ENCODE measurements around the gene R3HCC1L. TPM values are rescaled to one million over a fixed set of nuclear protein-coding genes. Genes with fewer than 3 reads are reported as not detected.

The R3HCC1L gene
- total RNA-seq, 1 donor from 2014 or later: 12.3 TPM

DNA sequence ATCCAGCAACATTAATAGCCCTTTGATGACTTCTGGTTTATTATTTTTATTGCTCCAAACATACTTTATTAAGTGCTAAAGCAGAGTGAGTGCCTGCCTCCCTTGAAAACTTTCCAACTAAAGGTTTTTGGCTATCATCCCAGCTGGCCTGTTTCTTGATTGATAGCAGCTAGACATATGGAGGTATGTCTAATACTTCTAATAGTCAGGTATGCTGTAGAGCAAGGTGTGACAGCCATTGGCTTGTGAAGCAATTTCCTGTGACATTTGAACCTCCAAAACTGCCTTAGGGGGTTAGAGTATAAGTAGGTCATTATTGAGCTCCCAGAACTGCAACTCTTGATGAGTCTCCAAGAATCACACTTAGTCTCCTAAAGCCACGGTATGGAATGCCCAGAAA, 77.7 kb downstream of the R3HCC1L start:
- no peak for DNase-seq (ENCODE audit: extremely low spot score in 2 of 2)
- TF ChIP-seq POLR2AphosphoS5 (IDR thresholded peaks at IDR 0.05; ENCODE audit: insufficient read depth in 1 of 2, low read depth in 1 of 2) (no peak), POLR2A (IDR thresholded peaks at IDR 0.05) (no peak)
- TF ChIP-seq, protein P1, sequence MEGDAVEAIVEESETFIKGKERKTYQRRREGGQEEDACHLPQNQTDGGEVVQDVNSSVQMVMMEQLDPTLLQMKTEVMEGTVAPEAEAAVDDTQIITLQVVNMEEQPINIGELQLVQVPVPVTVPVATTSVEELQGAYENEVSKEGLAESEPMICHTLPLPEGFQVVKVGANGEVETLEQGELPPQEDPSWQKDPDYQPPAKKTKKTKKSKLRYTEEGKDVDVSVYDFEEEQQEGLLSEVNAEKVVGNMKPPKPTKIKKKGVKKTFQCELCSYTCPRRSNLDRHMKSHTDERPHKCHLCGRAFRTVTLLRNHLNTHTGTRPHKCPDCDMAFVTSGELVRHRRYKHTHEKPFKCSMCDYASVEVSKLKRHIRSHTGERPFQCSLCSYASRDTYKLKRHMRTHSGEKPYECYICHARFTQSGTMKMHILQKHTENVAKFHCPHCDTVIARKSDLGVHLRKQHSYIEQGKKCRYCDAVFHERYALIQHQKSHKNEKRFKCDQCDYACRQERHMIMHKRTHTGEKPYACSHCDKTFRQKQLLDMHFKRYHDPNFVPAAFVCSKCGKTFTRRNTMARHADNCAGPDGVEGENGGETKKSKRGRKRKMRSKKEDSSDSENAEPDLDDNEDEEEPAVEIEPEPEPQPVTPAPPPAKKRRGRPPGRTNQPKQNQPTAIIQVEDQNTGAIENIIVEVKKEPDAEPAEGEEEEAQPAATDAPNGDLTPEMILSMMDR (IDR thresholded peaks at IDR 0.05): no peak
- H3K9me3 ChIP-seq: no peaks in the 10 kb centered on the region
- intact Hi-C loops (cut with DNase I): no loop called here
- H3K4me3 ChIP-seq: no peak overlapping the region
- H3K36me3 ChIP-seq: no peaks in the 10 kb centered on the region
- no peak overlapping the region for H3K27ac ChIP-seq
- H3K4me1 ChIP-seq: peaks cover 14% of the 10 kb centered on the region
- H3K27me3 ChIP-seq: no peaks in the 10 kb centered on the region

DNA sequence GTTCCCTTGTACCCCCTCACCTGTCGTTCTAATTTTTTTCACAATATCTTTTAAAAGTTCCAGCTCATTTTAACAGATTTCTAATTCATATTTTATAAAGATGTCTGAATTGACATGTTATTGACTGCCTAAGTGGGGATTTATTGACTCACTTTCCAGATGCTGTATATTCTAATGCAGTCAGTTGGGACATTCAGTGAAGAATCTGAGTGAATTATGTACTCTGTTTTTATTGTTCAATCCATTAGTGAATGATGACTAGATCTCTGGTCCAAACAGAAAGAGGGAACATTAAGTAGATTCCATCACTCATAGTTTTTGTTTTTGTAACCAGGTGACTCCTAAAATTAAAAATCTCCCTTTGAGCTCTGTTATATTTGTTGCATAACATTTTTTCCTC, 79.3 kb downstream of the R3HCC1L start:
- Histone ChIP-seq H3K27me3 (no peaks in the 10 kb centered on the region), H3K27ac (no peak overlapping the region), H3K9me3 (peaks cover 9% of the 10 kb centered on the region), H3K4me3 (no peak overlapping the region), H3K4me1 (peaks cover 14% of the 10 kb centered on the region), H3K36me3 (no peaks in the 10 kb centered on the region)
- intact Hi-C loops (cut with DNase I): no loop called here
- TF ChIP-seq, protein P1 (IDR thresholded peaks at IDR 0.05): no peak
- TF ChIP-seq POLR2A (IDR thresholded peaks at IDR 0.05): no peak
- TF ChIP-seq POLR2AphosphoS5 (IDR thresholded peaks at IDR 0.05; ENCODE audit: insufficient read depth in 1 of 2, low read depth in 1 of 2): no peak
- no peak for DNase-seq (ENCODE audit: extremely low spot score in 2 of 2)

DNA sequence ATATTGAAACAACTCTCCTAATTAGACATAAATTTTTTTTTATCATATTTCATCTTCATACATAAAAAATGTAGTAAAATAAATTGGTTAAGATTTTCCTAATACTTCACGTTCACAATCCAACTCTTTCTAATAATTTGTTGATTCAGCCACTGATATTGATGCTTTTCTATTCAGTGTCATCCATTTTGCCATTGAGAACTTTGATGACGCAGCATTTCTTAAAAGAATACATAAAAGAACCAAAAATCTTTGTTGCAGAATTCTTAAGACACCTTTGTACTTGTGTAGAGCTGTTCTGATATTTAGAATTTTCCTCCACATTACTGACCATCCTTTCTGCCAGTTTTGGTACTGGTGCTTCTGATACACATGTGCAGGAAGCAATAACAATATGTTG, 80.9 kb downstream of the R3HCC1L start:
- H3K4me3 ChIP-seq: no peak overlapping the region
- H3K4me1 ChIP-seq: peaks cover 14% of the 10 kb centered on the region
- H3K27me3 ChIP-seq: no peaks in the 10 kb centered on the region
- H3K27ac ChIP-seq: no peak overlapping the region
- H3K9me3 ChIP-seq: peaks cover 15% of the 10 kb centered on the region
- H3K36me3 ChIP-seq: no peaks in the 10 kb centered on the region
- intact Hi-C loops (cut with DNase I): no loop called here
- no peak for DNase-seq (ENCODE audit: extremely low spot score in 2 of 2)
- no peak for TF ChIP-seq POLR2A (IDR thresholded peaks at IDR 0.05)
- no peak for TF ChIP-seq POLR2AphosphoS5 (IDR thresholded peaks at IDR 0.05; ENCODE audit: insufficient read depth in 1 of 2, low read depth in 1 of 2)
- TF ChIP-seq, protein P1 (IDR thresholded peaks at IDR 0.05): no peak

DNA sequence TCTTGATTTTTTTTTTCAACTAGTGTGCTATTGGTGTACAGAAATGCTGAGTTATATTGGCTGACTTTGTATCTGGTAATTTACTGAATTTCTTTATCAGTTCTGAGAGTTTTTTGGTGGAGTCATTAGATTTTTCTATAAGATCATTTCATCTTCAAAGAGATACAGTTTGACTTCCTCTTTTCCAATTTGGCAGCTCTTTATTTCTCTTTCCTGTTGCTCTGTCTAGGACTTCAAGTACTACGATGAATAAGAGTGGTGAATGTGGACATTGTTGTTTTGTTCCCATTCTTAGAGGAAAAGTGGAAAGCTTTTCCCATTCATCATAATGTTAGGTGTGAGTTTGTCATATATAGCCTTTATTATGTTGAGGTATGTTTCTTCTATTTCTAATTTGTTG, 83.3 kb downstream of the R3HCC1L start:
- no peaks in the 10 kb centered on the region for H3K36me3 ChIP-seq
- no peak for DNase-seq (ENCODE audit: extremely low spot score in 2 of 2)
- H3K27ac ChIP-seq: no peak overlapping the region
- H3K4me1 ChIP-seq: no peaks in the 10 kb centered on the region
- peaks cover 15% of the 10 kb centered on the region for H3K9me3 ChIP-seq
- intact Hi-C loops (cut with DNase I): no loop called here
- no peaks in the 10 kb centered on the region for H3K27me3 ChIP-seq
- H3K4me3 ChIP-seq: no peak overlapping the region
- no peak for TF ChIP-seq POLR2AphosphoS5 (IDR thresholded peaks at IDR 0.05; ENCODE audit: insufficient read depth in 1 of 2, low read depth in 1 of 2)
- TF ChIP-seq, protein P1 (IDR thresholded peaks at IDR 0.05): no peak

DNA sequence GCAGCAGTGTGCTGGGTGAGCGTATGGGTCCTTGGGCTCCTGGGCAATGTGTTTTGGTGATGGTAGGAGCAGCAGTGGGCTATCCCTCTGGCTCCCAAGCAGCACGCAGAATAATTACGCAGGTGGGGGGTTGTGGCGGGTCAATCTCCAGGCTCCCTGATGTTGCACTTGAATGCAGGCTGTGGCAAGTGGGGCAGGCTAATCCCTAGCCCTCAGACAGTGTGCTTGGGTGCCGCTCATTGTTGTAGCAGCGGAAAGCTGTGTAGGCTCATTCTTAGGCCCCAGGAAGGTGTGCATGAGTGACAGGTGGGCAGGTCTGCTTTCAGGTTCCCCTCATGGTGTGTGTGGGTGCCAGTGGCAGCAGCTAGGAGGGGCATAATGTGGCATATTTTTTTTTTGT, 89.4 kb downstream of the R3HCC1L start:
- no peak for DNase-seq (ENCODE audit: extremely low spot score in 2 of 2)

More for the DNA sequence above, 89.4 kb downstream of the R3HCC1L start:
- no peak for TF ChIP-seq POLR2AphosphoS5 (IDR thresholded peaks at IDR 0.05; ENCODE audit: insufficient read depth in 1 of 2, low read depth in 1 of 2)
- no peak for TF ChIP-seq POLR2A (IDR thresholded peaks at IDR 0.05)
- TF ChIP-seq, protein P1 (IDR thresholded peaks at IDR 0.05): no peak
- H3K4me3 ChIP-seq: no peak overlapping the region
- intact Hi-C loops (cut with DNase I): no loop called here
- H3K36me3 ChIP-seq: no peaks in the 10 kb centered on the region
- H3K27me3 ChIP-seq: no peaks in the 10 kb centered on the region
- peaks cover 6% of the 10 kb centered on the region for H3K9me3 ChIP-seq
- no peak overlapping the region for H3K27ac ChIP-seq
- peaks cover 25% of the 10 kb centered on the region for H3K4me1 ChIP-seq
